Panc1 (cell line): ENCODE measurements around the gene CCDC85C. TPM values are rescaled to one million over a fixed set of nuclear protein-coding genes. Genes with fewer than 3 reads are reported as not detected.
A peak's percentile ranks its signal among the peaks of the same experiment; 100 is the strongest.

Experiments
- ATAC-seq: fragments of 200-7000 bp; cut with Tn5 transposase; 2 replicates; pipeline ENCODE4 v1.9.1; 2020; ENCODE audit warnings: mild to moderate bottlenecking, moderate library complexity
- BruUV-seq: library from RNA; stranded (reverse); fragments of 400-500 nt; replicated peaks from 2 replicates; lab custom pipeline; 2021; lab: Mats Ljungman, UMichigan
- CTCF ChIA-PET: fragments of 300-600 bp; sonication (Branson Sonifier 250); formaldehyde crosslinking; loops from one replicate; lab custom pipeline; 2022; ENCODE audit warnings: antibody characterized with exemption; lab: Charles Lee
- POLR2A ChIA-PET: fragments of 300-600 bp; sonication (Branson Sonifier 250); formaldehyde crosslinking; loops from one replicate; lab custom pipeline; 2022; ENCODE audit warnings: antibody characterized with exemption; lab: Charles Lee
- DNase-seq: peaks from one replicate; pipeline ENCODE4 v3.0.0-alpha.2; 2010; ENCODE audit warnings: low read depth, low spot score
- H3K27ac ChIP-seq: 2 replicates; pipeline ENCODE4 v1.5.1; 2011; ENCODE audit warnings: mild to moderate bottlenecking, low read length, inconsistent platforms
- H3K27me3 ChIP-seq: fragments of 200-500 bp; sonication (Bioruptor generic); 2 replicates; pipeline ENCODE4 v1.6.0; 2014; ENCODE audit warnings: low read length, inconsistent platforms; ENCODE audit not compliant: control insufficient read depth, insufficient read depth
- H3K36me3 ChIP-seq: fragments of 200-500 bp; sonication (Bioruptor generic); 2 replicates; pipeline ENCODE4 v1.5.1; 2014; ENCODE audit warnings: inconsistent platforms, mild to moderate bottlenecking, low read length, moderate library complexity; ENCODE audit not compliant: control insufficient read depth, insufficient read depth
- H3K4me1 ChIP-seq: 2 replicates; pipeline ENCODE4 v1.5.1; 2011; ENCODE audit warnings: inconsistent platforms, mild to moderate bottlenecking, low read length, moderate library complexity; ENCODE audit not compliant: control insufficient read depth, insufficient read depth
- H3K4me3 ChIP-seq, 2 experiments: 2 replicates each; pipeline ENCODE4 v1.5.1; 2011 to 2012; ENCODE audit warnings: low read depth in 2 of 2, low read length in 2 of 2, mild to moderate bottlenecking in 2 of 2, inconsistent platforms in 1 of 2, moderate library complexity in 1 of 2
- H3K9me3 ChIP-seq: fragments of 200-500 bp; sonication (Bioruptor generic); 2 replicates; pipeline ENCODE4 v1.5.1; 2014; ENCODE audit warnings: low read depth, mild to moderate bottlenecking, inconsistent platforms, low read length, moderate library complexity; ENCODE audit not compliant: control insufficient read depth, insufficient read depth
- CTCF ChIP-seq: fragments of 450-650 bp; IDR thresholded peaks from 2 replicates; pipeline ENCODE4 v1.5.1; 2017; ENCODE audit warnings: mild to moderate bottlenecking
- POLR2AphosphoS5 ChIP-seq: IDR thresholded peaks from 2 replicates; pipeline ENCODE4 v1.6.1; 2012; ENCODE audit warnings: mild to moderate bottlenecking, low read depth, low read length, moderate library complexity
- SIN3A ChIP-seq: IDR thresholded peaks from 2 replicates; pipeline ENCODE4 v1.6.1; 2012; ENCODE audit warnings: low read depth, mild to moderate bottlenecking, low read length, moderate library complexity, borderline replicate concordance; ENCODE audit not compliant: insufficient read depth
- TCF7L2 ChIP-seq: IDR thresholded peaks from 2 replicates; pipeline ENCODE4 v1.6.1; 2011; ENCODE audit warnings: mild to moderate bottlenecking, low read depth, low read length, inconsistent platforms
- in situ Hi-C: cut with HindIII; loops from 2 replicates; pipeline ENCODE4 v1.10.0; 2016; ENCODE audit warnings: low sequenced_read_pairs, low pct_unique_long_range_greater_than_20kb
- intact Hi-C: fragments of 100-400 bp; cut with micrococcal nuclease; formaldehyde crosslinking; loops from one replicate; pipeline ENCODE4 v1.10.0; 2022; ENCODE audit not compliant: unreplicated experiment
- total RNA-seq: library from RNA; stranded (reverse); gene quantifications from one replicate; pipeline ENCODE4 v1.2.1, GENCODE V29; 2021; ENCODE audit not compliant: unreplicated experiment
- TF ChIP-seq, protein P1 (sequence below), 2 experiments: IDR thresholded peaks; 2 replicates each; pipeline ENCODE4 v1.6.1; 2011 to 2012; ENCODE audit warnings: low read depth in 2 of 2, control low read depth in 1 of 2, low read length in 1 of 2, mild to moderate bottlenecking in 1 of 2, moderate library complexity in 1 of 2; ENCODE audit not compliant: insufficient read depth in 1 of 2

CCDC85C gene
- total RNA-seq, 1 experiment from 2014 or later, result 96.6 TPM

DNA sequence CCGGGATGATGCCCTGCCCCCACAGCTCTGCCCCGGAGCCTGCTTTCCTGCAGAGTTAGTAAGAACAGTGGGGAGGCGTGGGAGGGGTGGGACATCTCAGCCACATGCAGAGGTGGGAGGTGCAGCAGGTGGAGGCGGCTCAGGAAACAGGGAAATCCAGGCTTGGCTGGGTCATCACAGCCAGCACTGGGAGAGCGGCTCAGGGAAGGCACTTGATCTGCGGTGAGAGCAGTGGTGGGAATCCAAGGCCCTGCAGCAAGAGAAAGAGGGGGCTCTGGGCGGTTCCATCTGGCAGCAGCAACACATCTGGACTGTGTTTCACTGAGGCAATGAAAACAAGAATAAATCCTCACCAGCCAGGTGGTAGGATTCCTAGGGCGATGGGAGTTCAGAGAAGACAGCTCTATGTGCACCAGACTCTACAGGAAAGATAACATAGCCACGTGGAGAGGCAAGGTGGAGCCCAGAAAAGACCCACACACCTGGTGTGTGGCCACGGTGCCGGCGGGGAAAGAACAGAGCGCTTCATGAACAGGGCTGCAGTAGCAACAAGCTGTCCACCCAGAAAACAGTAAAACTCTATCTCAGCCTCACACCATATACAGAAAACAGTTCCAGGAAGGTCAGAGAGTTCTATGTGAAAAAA is 57.6 kb downstream of the CCDC85C start:
- Histone ChIP-seq H3K36me3 (no peaks in the 10 kb centered on the region), H3K9me3 (no peaks in the 10 kb centered on the region), H3K27me3 (no peaks in the 10 kb centered on the region), H3K4me3 (no peak overlapping the region), H3K27ac (no peak overlapping the region), H3K4me1 (peaks cover 73% of the 10 kb centered on the region)
- TF ChIP-seq POLR2AphosphoS5 (no peak), SIN3A (no peak), CTCF (no peak), TCF7L2 (no peak)
- TF ChIP-seq, protein P1, sequence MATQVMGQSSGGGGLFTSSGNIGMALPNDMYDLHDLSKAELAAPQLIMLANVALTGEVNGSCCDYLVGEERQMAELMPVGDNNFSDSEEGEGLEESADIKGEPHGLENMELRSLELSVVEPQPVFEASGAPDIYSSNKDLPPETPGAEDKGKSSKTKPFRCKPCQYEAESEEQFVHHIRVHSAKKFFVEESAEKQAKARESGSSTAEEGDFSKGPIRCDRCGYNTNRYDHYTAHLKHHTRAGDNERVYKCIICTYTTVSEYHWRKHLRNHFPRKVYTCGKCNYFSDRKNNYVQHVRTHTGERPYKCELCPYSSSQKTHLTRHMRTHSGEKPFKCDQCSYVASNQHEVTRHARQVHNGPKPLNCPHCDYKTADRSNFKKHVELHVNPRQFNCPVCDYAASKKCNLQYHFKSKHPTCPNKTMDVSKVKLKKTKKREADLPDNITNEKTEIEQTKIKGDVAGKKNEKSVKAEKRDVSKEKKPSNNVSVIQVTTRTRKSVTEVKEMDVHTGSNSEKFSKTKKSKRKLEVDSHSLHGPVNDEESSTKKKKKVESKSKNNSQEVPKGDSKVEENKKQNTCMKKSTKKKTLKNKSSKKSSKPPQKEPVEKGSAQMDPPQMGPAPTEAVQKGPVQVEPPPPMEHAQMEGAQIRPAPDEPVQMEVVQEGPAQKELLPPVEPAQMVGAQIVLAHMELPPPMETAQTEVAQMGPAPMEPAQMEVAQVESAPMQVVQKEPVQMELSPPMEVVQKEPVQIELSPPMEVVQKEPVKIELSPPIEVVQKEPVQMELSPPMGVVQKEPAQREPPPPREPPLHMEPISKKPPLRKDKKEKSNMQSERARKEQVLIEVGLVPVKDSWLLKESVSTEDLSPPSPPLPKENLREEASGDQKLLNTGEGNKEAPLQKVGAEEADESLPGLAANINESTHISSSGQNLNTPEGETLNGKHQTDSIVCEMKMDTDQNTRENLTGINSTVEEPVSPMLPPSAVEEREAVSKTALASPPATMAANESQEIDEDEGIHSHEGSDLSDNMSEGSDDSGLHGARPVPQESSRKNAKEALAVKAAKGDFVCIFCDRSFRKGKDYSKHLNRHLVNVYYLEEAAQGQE (IDR thresholded peaks at IDR 0.05; ENCODE audit: insufficient read depth in 1 of 2, low read depth in 2 of 2, low read length in 1 of 2), result no peak
- intact Hi-C loops (no loop called here), in situ Hi-C loops (no loop called here)
- BruUV-seq, result no TSS peak
- POLR2A ChIA-PET, result no interaction called here
- DNase-seq, result no peak
- CTCF ChIA-PET, result interaction anchor here (0.6 to 0.7 kb wide), 2 partner anchors 13 to 109 kb away, joined by 3 read pairs; no protein-coding TSS in a partner anchor
- ATAC-seq, result no peak

DNA sequence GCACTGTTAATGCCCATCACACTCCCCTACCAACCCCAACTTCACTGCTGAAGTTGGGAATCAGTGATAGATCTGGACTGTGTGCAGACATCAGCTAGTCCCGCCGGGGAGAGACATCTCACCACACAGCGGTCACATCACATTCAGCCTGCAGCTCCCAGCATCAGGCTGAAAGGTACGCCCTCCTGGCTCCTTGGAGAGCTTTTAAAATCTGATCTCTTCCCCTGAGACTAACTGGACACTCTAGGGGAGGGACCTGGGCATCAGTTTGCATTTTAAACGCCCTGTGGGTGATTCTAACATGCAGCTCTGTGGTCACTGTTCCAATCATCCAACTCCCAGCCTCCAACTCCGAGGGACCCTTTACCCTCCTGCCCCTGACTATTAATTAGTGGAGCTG is 58.4 kb downstream of the CCDC85C start:
- no peak for DNase-seq
- ChIA-PET CTCF (interaction anchor here (0.6 kb wide), 1 partner anchor 110 kb away, joined by 3 read pairs; no protein-coding TSS in a partner anchor), POLR2A (no interaction called here)
- Histone ChIP-seq H3K9me3 (no peaks in the 10 kb centered on the region), H3K36me3 (no peaks in the 10 kb centered on the region), H3K4me1 (peaks cover 74% of the 10 kb centered on the region), H3K27ac (0 out of 2 replicates have a peak overlapping the region, but pooled peaks have one; percentile 3), H3K4me3 (no peak overlapping the region), H3K27me3 (no peaks in the 10 kb centered on the region)
- intact Hi-C loops, result no loop called here
- TF ChIP-seq CTCF (no peak), POLR2AphosphoS5 (no peak), SIN3A (no peak), TCF7L2 (no peak)
- TF ChIP-seq, protein P1 (IDR thresholded peaks at IDR 0.05; ENCODE audit: insufficient read depth in 1 of 2, low read depth in 2 of 2, low read length in 1 of 2), result no peak
- ATAC-seq, result no peak
- in situ Hi-C loops, result no loop called here
- BruUV-seq, result no TSS peak
